RPMI8226 (cell line): ENCODE data around the gene RNF103.

Experiments
- DNase-seq: peaks from one replicate; pipeline ENCODE4 v3.0.0-alpha.2; 2015

The RNF103 gene

GRCh38 chr2:86562922-86563649, 60.6 kb downstream of the RNF103 start, which contains the start of gene CHMP3:
TSS of gene CHMP3 (minus strand) at chr2:86563443. CDS start at chr2:86563348, 95 bp downstream.
- DNase-seq = peak; percentile 98

- DNase-seq = no peak
These were observed 61.2 kb downstream of the RNF103 start for GRCh38 chr2:86562485-86562921.

- no peak for DNase-seq
These were observed 65.8 kb downstream of the RNF103 start for GRCh38 chr2:86557836-86558235.

- no peak for DNase-seq
These were observed 67.2 kb downstream of the RNF103 start for GRCh38 chr2:86556508-86556907.
